Dermis blood vessel endothelial cell (primary cell): ENCODE data around the gene PLPPR3. TPM values are rescaled to one million over a fixed set of nuclear protein-coding genes. Genes with fewer than 3 reads are reported as not detected.

Experiments used
- DNase-seq: peaks from one replicate; pipeline ENCODE4 v3.0.0; 2010
- total RNA-seq: library from RNA; depleted of rRNA; stranded (reverse); fragments of >200 nt; gene quantifications from 2 replicates; pipeline ENCODE4 v1.2.3, GENCODE V29; 2014

PLPPR3 gene
- total RNA-seq, 1 donor from 2014 or later: under 0.01 TPM

GRCh38 chr19:795691-796581 is 25.8 kb downstream of the PLPPR3 start:
- DNase-seq: no peak

- no peak for DNase-seq
Observed at GRCh38 chr19:795073-795611, 26.6 kb downstream of the PLPPR3 start.

GRCh38 chr19:793806-794205 is 27.9 kb downstream of the PLPPR3 start:
- no peak for DNase-seq

- peak; percentile 45 for DNase-seq
Observed at GRCh38 chr19:792306-792885, 29.4 kb downstream of the PLPPR3 start.

- DNase-seq: no peak
Observed at GRCh38 chr19:791567-792305, 30.0 kb downstream of the PLPPR3 start.

- DNase-seq: no peak
Observed at GRCh38 chr19:791007-791566, 30.7 kb downstream of the PLPPR3 start.

- no peak for DNase-seq
Observed at GRCh38 chr19:789701-790060, 32.1 kb downstream of the PLPPR3 start.

GRCh38 chr19:788983-789700 is 32.6 kb downstream of the PLPPR3 start:
- DNase-seq: peak; percentile 84

GRCh38 chr19:788686-788982 is 33.1 kb downstream of the PLPPR3 start:
- no peak for DNase-seq

GRCh38 chr19:787536-787935 is 34.2 kb downstream of the PLPPR3 start:
- no peak for DNase-seq

- no peak for DNase-seq
Observed at GRCh38 chr19:784541-784940, 37.2 kb downstream of the PLPPR3 start.

- peak; percentile 91 for DNase-seq
Observed at GRCh38 chr19:782878-783668, 38.7 kb downstream of the PLPPR3 start.

- DNase-seq: peak; percentile 75
Observed at GRCh38 chr19:782185-782877, 39.4 kb downstream of the PLPPR3 start.

GRCh38 chr19:781800-782184 is 40.0 kb downstream of the PLPPR3 start:
- DNase-seq: no peak

GRCh38 chr19:780935-781334 is 40.8 kb downstream of the PLPPR3 start:
- DNase-seq: no peak

- DNase-seq: peak; percentile 75
Observed at GRCh38 chr19:778910-779653, 42.7 kb downstream of the PLPPR3 start.

GRCh38 chr19:776549-776948 is 45.2 kb downstream of the PLPPR3 start:
- DNase-seq: no peak

GRCh38 chr19:772730-773436 is 48.9 kb downstream of the PLPPR3 start:
- no peak for DNase-seq

GRCh38 chr19:772063-772462 is 49.7 kb downstream of the PLPPR3 start:
- no peak for DNase-seq
